ENCODE measurements around the gene MFAP4. TPM values are rescaled to one million over a fixed set of nuclear protein-coding genes. Genes with fewer than 3 reads are reported as not detected.

The MFAP4 gene
- total RNA-seq, 1 donor from 2014 or later, result 18.0 TPM

- peaks cover 39% of the 10 kb centered on the region for H3K4me1 Mint-ChIP-seq (ENCODE audit: unreplicated experiment)
- no peak overlapping the region for H3K27ac Mint-ChIP-seq
- H3K4me3 Mint-ChIP-seq, result no peak overlapping the region
- H3K36me3 Mint-ChIP-seq, result peaks cover 8% of the 10 kb centered on the region
- no peak for DNase-seq (ENCODE audit: extremely low spot score, unreplicated experiment)
- TF ChIP-seq, protein P1, sequence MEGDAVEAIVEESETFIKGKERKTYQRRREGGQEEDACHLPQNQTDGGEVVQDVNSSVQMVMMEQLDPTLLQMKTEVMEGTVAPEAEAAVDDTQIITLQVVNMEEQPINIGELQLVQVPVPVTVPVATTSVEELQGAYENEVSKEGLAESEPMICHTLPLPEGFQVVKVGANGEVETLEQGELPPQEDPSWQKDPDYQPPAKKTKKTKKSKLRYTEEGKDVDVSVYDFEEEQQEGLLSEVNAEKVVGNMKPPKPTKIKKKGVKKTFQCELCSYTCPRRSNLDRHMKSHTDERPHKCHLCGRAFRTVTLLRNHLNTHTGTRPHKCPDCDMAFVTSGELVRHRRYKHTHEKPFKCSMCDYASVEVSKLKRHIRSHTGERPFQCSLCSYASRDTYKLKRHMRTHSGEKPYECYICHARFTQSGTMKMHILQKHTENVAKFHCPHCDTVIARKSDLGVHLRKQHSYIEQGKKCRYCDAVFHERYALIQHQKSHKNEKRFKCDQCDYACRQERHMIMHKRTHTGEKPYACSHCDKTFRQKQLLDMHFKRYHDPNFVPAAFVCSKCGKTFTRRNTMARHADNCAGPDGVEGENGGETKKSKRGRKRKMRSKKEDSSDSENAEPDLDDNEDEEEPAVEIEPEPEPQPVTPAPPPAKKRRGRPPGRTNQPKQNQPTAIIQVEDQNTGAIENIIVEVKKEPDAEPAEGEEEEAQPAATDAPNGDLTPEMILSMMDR (conservative IDR thresholded peaks at IDR 0.05), result no peak
- H3K9me3 Mint-ChIP-seq, result no peaks in the 10 kb centered on the region
- no peaks in the 10 kb centered on the region for H3K27me3 Mint-ChIP-seq
Observed at GRCh38 chr17:19343256-19343630, 43.7 kb downstream of the MFAP4 start.

GRCh38 chr17:19342611-19343255 is 44.3 kb downstream of the MFAP4 start:
- Mint-ChIP-seq H3K4me1 (ENCODE audit: unreplicated experiment) (peaks cover 40% of the 10 kb centered on the region), H3K27me3 (no peaks in the 10 kb centered on the region), H3K4me3 (no peak overlapping the region), H3K9me3 (no peaks in the 10 kb centered on the region), H3K27ac (no peak overlapping the region), H3K36me3 (peaks cover 8% of the 10 kb centered on the region)
- TF ChIP-seq, protein P1 (conservative IDR thresholded peaks at IDR 0.05), result no peak
- no peak for DNase-seq (ENCODE audit: extremely low spot score, unreplicated experiment)

GRCh38 chr17:19341641-19342610 is 45.1 kb downstream of the MFAP4 start:
- TF ChIP-seq, protein P1 (conservative IDR thresholded peaks at IDR 0.05), result no peak
- Mint-ChIP-seq H3K4me3 (no peak overlapping the region), H3K27me3 (no peaks in the 10 kb centered on the region), H3K9me3 (no peaks in the 10 kb centered on the region), H3K4me1 (ENCODE audit: unreplicated experiment) (peaks cover 44% of the 10 kb centered on the region), H3K36me3 (peaks cover 8% of the 10 kb centered on the region), H3K27ac (peak overlapping the region; percentile 55)
- no peak for DNase-seq (ENCODE audit: extremely low spot score, unreplicated experiment)

- Mint-ChIP-seq H3K27ac (peak overlapping the region; percentile 55), H3K36me3 (peaks cover 4% of the 10 kb centered on the region), H3K4me1 (ENCODE audit: unreplicated experiment) (peaks cover 39% of the 10 kb centered on the region)
Observed at GRCh38 chr17:19341211-19341631, 45.8 kb downstream of the MFAP4 start.

DNA sequence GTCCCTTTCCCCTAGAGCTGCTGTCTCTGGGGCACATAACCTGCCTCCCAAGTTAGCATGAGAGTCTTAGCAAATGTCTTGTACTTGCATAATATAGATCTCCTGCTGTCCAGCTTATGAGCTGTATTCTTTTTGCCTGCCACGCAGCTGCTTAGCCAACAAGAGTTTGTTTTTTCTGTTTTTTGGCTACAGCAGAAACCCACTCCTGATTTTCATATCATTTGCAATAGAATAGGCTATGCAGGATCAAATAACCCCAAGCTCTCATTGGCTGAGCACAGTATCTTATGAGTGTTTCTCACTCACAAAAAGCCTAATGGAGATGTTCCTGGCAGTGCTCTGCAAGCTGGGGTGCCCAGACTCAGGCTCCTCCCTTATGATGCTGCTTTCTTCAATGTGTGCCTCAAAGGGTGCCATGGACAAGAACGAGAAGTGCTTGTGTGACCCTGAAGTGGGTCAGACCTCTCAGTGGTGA is 47.6 kb downstream of the MFAP4 start:
- Mint-ChIP-seq H3K27ac (peak overlapping the region; percentile 48), H3K36me3 (peaks cover 8% of the 10 kb centered on the region), H3K9me3 (no peaks in the 10 kb centered on the region), H3K4me3 (no peak overlapping the region), H3K4me1 (ENCODE audit: unreplicated experiment) (peaks cover 39% of the 10 kb centered on the region), H3K27me3 (no peaks in the 10 kb centered on the region)
- TF ChIP-seq, protein P1 (conservative IDR thresholded peaks at IDR 0.05), result no peak
- no peak for DNase-seq (ENCODE audit: extremely low spot score, unreplicated experiment)

More at GRCh38 chr17:19341211-19341631, 45.8 kb downstream of the MFAP4 start:
- no peaks in the 10 kb centered on the region for H3K9me3 Mint-ChIP-seq
- H3K27me3 Mint-ChIP-seq, result no peaks in the 10 kb centered on the region
- TF ChIP-seq, protein P1 (conservative IDR thresholded peaks at IDR 0.05), result no peak
- H3K4me3 Mint-ChIP-seq, result peak overlapping the region; percentile 30
- no peak for DNase-seq (ENCODE audit: extremely low spot score, unreplicated experiment)
